GM12878 (cell line): Measurements from ENCODE around the gene MYLIP. TPM values are rescaled to one million over a fixed set of nuclear protein-coding genes. Genes with fewer than 3 reads are reported as not detected.

Source experiments
- ATAC-seq: fragments of 200-7000 bp; cut with Tn5 transposase; 3 replicates; pipeline ENCODE4 v1.9.1; 2020; ENCODE audit warnings: mild to moderate bottlenecking, moderate library complexity
- BruUV-seq: library from RNA; stranded (reverse); fragments of 400-500 nt; replicated peaks from 2 replicates; lab custom pipeline; 2021; lab: Mats Ljungman, UMichigan
- CTCF ChIA-PET: fragments of 300-600 bp; sonication (Branson Sonifier 250); formaldehyde crosslinking; extraction: SDS; loops from one replicate; lab custom pipeline; 2021; ENCODE audit warnings: inconsistent platforms; lab: Yijun Ruan, JAX
- POLR2A ChIA-PET: fragments of 350-600 bp; formaldehyde crosslinking; extraction: SDS; loops from one replicate; lab custom pipeline; 2021; ENCODE audit warnings: inconsistent platforms; lab: Charles Lee
- RAD21 ChIA-PET: fragments of 300-600 bp; sonication (Branson Sonifier 250); formaldehyde crosslinking; loops from one replicate; lab custom pipeline; 2023; ENCODE audit warnings: antibody characterized with exemption; ENCODE audit not compliant: unreplicated experiment; lab: Charles Lee
- SMC1A ChIA-PET: fragments of 300-600 bp; sonication (Branson Sonifier 250); formaldehyde crosslinking; loops from one replicate; lab custom pipeline; 2023; ENCODE audit not compliant: unreplicated experiment, uncharacterized antibody; lab: Charles Lee
- DNase-seq: peaks from one replicate; pipeline ENCODE4 v3.0.0-alpha.2; 2011; ENCODE audit warnings: low read depth, low spot score
- FAIRE-seq: peaks from 3 replicates; lab custom pipeline; 2011; peaks lifted over from hg19 to GRCh38; lab: Jason Lieb, UNC
- H2AFZ ChIP-seq: 2 replicates; pipeline ENCODE4 v1.6.0; 2011; ENCODE audit warnings: low read depth, low read length, control low read depth; ENCODE audit not compliant: control insufficient read depth
- H3K27ac ChIP-seq: 2 replicates; pipeline ENCODE4 v1.5.1; 2011; ENCODE audit warnings: control low read depth; ENCODE audit not compliant: control insufficient read depth, insufficient read depth
- H3K27me3 ChIP-seq, 2 experiments: replicated peaks in 1 of 2; 2 replicates each; pipeline versions ENCODE4 v1.6.0 to v1.6.1; 2011; ENCODE audit warnings: low read length in 1 of 2; ENCODE audit not compliant: control insufficient read depth in 2 of 2, insufficient read depth in 2 of 2
- H3K36me3 ChIP-seq, 2 experiments: 2 replicates each; pipeline ENCODE4 v1.5.1; 2011; ENCODE audit warnings: low read length in 1 of 2; ENCODE audit not compliant: control insufficient read depth in 2 of 2, insufficient read depth in 2 of 2
- H3K4me1 ChIP-seq: 2 replicates; pipeline ENCODE4 v1.6.1; 2011; ENCODE audit warnings: mild to moderate bottlenecking, low read length, moderate library complexity, mixed read lengths; ENCODE audit not compliant: control insufficient read depth, insufficient read depth
- H3K4me2 ChIP-seq: 2 replicates; pipeline ENCODE4 v1.6.0; 2011; ENCODE audit warnings: control low read depth; ENCODE audit not compliant: control insufficient read depth, insufficient read depth
- H3K4me3 ChIP-seq: fragments of 200-600 bp; sonication (generic); 2 replicates; pipeline ENCODE4 v1.5.1; 2016
- H3K79me2 ChIP-seq: 2 replicates; pipeline ENCODE4 v1.6.0; 2011; ENCODE audit warnings: low read length; ENCODE audit not compliant: control insufficient read depth, insufficient read depth
- H3K9ac ChIP-seq: 2 replicates; pipeline ENCODE4 v1.8.0; 2011; ENCODE audit warnings: low read length, control low read depth, mixed read lengths; ENCODE audit not compliant: control insufficient read depth, insufficient read depth
- H3K9me3 ChIP-seq: replicated peaks from 3 replicates; pipeline ENCODE4 v1.5.1; 2011; ENCODE audit warnings: mild to moderate bottlenecking, low read length; ENCODE audit not compliant: control insufficient read depth, insufficient read depth
- H4K20me1 ChIP-seq: 2 replicates; pipeline ENCODE4 v1.6.0; 2011; ENCODE audit not compliant: control insufficient read depth, insufficient read depth
- CEBPB ChIP-seq, 2 experiments: fragments of 150-350 bp in 1 of 2; IDR thresholded peaks; 2 replicates each; pipeline ENCODE4 v1.6.1; 2012 to 2014; ENCODE audit warnings: low read depth in 2 of 2, low read length in 2 of 2, borderline replicate concordance in 1 of 2, inconsistent platforms in 1 of 2
- IKZF1 ChIP-seq: fragments of 450-650 bp; conservative IDR thresholded peaks from 2 replicates; pipeline ENCODE4 v1.6.1; 2017; ENCODE audit warnings: antibody characterized with exemption, mild to moderate bottlenecking
- MEF2B ChIP-seq: fragments of 450-650 bp; IDR thresholded peaks from 2 replicates; pipeline ENCODE4 v1.6.1; 2018; ENCODE audit warnings: mild to moderate bottlenecking, moderate library complexity; ENCODE audit not compliant: partially characterized antibody, poor library complexity, severe bottlenecking
- PRDM15 ChIP-seq: fragments of 450-650 bp; formaldehyde crosslinking; IDR thresholded peaks from 2 replicates; pipeline ENCODE4 v1.4.0; 2020; ENCODE audit warnings: mild to moderate bottlenecking, moderate library complexity
- RBBP5 ChIP-seq: fragments of 200-600 bp; sonication (generic); conservative IDR thresholded peaks from 2 replicates; pipeline ENCODE4 v1.6.1; 2016
- RCOR1 ChIP-seq: conservative IDR thresholded peaks from 2 replicates; pipeline ENCODE4 v1.6.1; 2012; ENCODE audit warnings: low read depth, low read length, improper control_type of control experiment
- SUZ12 ChIP-seq: fragments of 200-600 bp; sonication (generic); IDR thresholded peaks from one replicate; pipeline ENCODE4 v1.6.1; 2018; ENCODE audit warnings: antibody characterized with exemption, mild to moderate bottlenecking; ENCODE audit not compliant: unreplicated experiment
- WGBS: methylation state at CpG from one replicate; pipeline ENCODE4 v1.1.6; 2016; ENCODE audit warnings: low lambda C conversion rate; ENCODE audit not compliant: insufficient replicate concordance, insufficient coverage; ENCODE audit errors: missing lambda C conversion rate; 5-methylcytosine and 5-hydroxymethylcytosine counted together
- in situ Hi-C: fragments of 300-500 bp; cut with MboI; formaldehyde crosslinking; loops from 9 replicates; pipeline ENCODE4 v1.14.3; 2018; ENCODE audit warnings: mixed read lengths
- intact Hi-C: fragments of 100-400 bp; cut with micrococcal nuclease; formaldehyde crosslinking; loops from one replicate; pipeline ENCODE4 v1.14.2; 2022; ENCODE audit not compliant: unreplicated experiment
- polyA plus RNA-seq, 11 experiments: library from polyadenylated mRNA; depleted of rRNA in 4 of 11; unstranded in 6 of 11; stranded (reverse) in 5 of 11; fragments of >200 nt; fragmentation: Nextera tagmentation in 4 of 11; fragmentation: Illumina TruSeq in 1 of 11; extraction: Ambion mirVana in 4 of 11; extraction: Trizol in 1 of 11; gene quantifications; 1 replicate in 1 of 11; 2 replicates in 10 of 11; pipeline versions ENCODE4 v1.2.1 to v1.2.3, GENCODE V29; 2011 to 2016; ENCODE audit warnings: inconsistent platforms in 2 of 11, missing spikeins in 2 of 11, low read depth in 1 of 11
- total RNA-seq, 4 experiments: library from RNA; depleted of rRNA in 3 of 4; stranded (reverse); fragments of >200 nt in 3 of 4; fragmentation: Illumina TruSeq in 1 of 4; extraction: Trizol in 1 of 4; gene quantifications; 2 replicates each; pipeline versions ENCODE4 v1.2.1 to v1.2.3, GENCODE V29; 2013 to 2021

Gene MYLIP
- total and polyA plus RNA-seq, 10 of the 15 experiments (the other 5 are each of a cell fraction or from before 2014, with no cell fraction given), result 5.3 to 123 (median 12.5) TPM

GRCh38 chr6:16148498-16148897, 19.6 kb downstream of the MYLIP start:
- ChIA-PET SMC1A (no interaction called here), RAD21 (interaction anchor here (1.6 kb wide), 1 partner anchor 34 kb away, joined by 4 read pairs; no protein-coding TSS in a partner anchor), CTCF (interaction anchor here (0.6 kb wide), 1 partner anchor 61 kb away, joined by 3 read pairs; no protein-coding TSS in a partner anchor), POLR2A (interaction anchor here (0.5 kb wide), 1 partner anchor 21 kb away, joined by 4 read pairs; no protein-coding TSS in a partner anchor)
- H3K27ac ChIP-seq, result no peak overlapping the region
- H2AFZ ChIP-seq, result no peak overlapping the region
- peak; percentile 17; the same call in 2 of the 3 replicates for ATAC-seq
- H3K9ac ChIP-seq, result no peak overlapping the region
- intact Hi-C loops (no loop called here), in situ Hi-C loops (no loop called here)
- no peak for FAIRE-seq
- no peak overlapping the region for H3K4me3 ChIP-seq
- peaks cover 10% of the 10 kb centered on the region for H4K20me1 ChIP-seq
- BruUV-seq, result no TSS peak
- no peaks in the 10 kb centered on the region for H3K4me1 ChIP-seq
- no peak for DNase-seq
- no peaks in the 10 kb centered on the region for H3K9me3 ChIP-seq
- peaks cover 12 to 48% of the 10 kb centered on the region in 2 experiments for H3K36me3 ChIP-seq
- no peaks in the 10 kb centered on the region for H3K27me3 ChIP-seq
- H3K4me2 ChIP-seq, result no peak overlapping the region
- 0 out of 2 replicates have a peak, but pooled peaks have one; percentile 31 for TF ChIP-seq PRDM15
- TF ChIP-seq IKZF1, result no peak
- no peak for TF ChIP-seq SUZ12
- no peak for TF ChIP-seq RCOR1
- TF ChIP-seq MEF2B, result no peak
- TF ChIP-seq CEBPB (IDR thresholded peaks at IDR 0.05; ENCODE audit: borderline replicate concordance in 1 of 2, low read depth in 2 of 2, low read length in 2 of 2), result no peak
- TF ChIP-seq RBBP5, result no peak
- 98% methylated on average over 2 of the region's 2 CpGs for WGBS
- H3K79me2 ChIP-seq, result no peaks in the 10 kb centered on the region
